AG09319 (cell line): Measurements from ENCODE around the gene TOMM20.

Experiments
- DNase-seq: peaks from one replicate; pipeline ENCODE4 v3.0.0-alpha.2; 2010; ENCODE audit warnings: low read depth; ENCODE audit errors: extremely low read depth
- TF ChIP-seq, protein P1 (sequence below): IDR thresholded peaks from 2 replicates; pipeline ENCODE4 v1.5.1; 2011; ENCODE audit warnings: low read depth, mild to moderate bottlenecking, inconsistent platforms, low read length, moderate library complexity

The TOMM20 gene

DNA sequence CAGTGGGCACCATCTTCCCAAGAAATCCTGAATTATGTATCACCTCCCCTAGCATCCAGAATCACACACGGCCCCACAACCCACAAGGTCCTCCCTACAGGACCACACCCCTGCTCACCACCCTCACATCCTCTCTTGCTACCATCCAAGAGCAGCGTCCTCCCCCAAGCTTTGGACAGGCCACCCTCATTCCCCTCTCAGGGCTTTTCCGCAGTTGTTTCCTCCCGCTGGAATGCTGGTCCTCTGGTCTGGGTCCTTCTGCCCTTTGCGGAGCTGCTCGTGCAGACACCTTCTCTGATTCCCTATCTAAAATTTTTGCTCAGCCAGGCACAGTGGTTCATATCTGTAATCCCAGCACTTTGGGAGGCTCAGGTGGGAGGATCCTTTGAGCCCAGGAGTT lies 56.5 kb downstream of the TOMM20 start:
- DNase-seq = no peak
- TF ChIP-seq, protein P1, sequence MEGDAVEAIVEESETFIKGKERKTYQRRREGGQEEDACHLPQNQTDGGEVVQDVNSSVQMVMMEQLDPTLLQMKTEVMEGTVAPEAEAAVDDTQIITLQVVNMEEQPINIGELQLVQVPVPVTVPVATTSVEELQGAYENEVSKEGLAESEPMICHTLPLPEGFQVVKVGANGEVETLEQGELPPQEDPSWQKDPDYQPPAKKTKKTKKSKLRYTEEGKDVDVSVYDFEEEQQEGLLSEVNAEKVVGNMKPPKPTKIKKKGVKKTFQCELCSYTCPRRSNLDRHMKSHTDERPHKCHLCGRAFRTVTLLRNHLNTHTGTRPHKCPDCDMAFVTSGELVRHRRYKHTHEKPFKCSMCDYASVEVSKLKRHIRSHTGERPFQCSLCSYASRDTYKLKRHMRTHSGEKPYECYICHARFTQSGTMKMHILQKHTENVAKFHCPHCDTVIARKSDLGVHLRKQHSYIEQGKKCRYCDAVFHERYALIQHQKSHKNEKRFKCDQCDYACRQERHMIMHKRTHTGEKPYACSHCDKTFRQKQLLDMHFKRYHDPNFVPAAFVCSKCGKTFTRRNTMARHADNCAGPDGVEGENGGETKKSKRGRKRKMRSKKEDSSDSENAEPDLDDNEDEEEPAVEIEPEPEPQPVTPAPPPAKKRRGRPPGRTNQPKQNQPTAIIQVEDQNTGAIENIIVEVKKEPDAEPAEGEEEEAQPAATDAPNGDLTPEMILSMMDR = no peak

DNA sequence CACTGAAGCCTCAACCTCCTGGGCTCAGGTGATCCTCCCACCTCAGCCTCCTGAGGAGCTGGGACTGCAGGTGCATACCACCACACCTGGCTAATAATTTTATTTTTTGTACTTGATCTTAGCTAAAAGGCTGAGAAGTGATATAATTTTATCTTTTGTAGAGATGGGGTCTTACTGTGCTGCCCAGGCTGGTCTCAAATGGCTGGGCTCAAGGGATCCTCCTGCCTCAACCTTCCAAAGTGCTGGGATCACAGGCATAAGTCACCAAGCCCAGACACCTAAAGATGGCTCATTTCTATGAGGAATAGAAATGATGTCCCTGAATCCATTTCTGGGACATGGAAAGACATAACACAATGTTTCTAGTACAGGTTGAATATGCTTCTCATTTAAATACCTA lies 57.8 kb downstream of the TOMM20 start:
- no peak for DNase-seq
- TF ChIP-seq, protein P1 = no peak

DNA sequence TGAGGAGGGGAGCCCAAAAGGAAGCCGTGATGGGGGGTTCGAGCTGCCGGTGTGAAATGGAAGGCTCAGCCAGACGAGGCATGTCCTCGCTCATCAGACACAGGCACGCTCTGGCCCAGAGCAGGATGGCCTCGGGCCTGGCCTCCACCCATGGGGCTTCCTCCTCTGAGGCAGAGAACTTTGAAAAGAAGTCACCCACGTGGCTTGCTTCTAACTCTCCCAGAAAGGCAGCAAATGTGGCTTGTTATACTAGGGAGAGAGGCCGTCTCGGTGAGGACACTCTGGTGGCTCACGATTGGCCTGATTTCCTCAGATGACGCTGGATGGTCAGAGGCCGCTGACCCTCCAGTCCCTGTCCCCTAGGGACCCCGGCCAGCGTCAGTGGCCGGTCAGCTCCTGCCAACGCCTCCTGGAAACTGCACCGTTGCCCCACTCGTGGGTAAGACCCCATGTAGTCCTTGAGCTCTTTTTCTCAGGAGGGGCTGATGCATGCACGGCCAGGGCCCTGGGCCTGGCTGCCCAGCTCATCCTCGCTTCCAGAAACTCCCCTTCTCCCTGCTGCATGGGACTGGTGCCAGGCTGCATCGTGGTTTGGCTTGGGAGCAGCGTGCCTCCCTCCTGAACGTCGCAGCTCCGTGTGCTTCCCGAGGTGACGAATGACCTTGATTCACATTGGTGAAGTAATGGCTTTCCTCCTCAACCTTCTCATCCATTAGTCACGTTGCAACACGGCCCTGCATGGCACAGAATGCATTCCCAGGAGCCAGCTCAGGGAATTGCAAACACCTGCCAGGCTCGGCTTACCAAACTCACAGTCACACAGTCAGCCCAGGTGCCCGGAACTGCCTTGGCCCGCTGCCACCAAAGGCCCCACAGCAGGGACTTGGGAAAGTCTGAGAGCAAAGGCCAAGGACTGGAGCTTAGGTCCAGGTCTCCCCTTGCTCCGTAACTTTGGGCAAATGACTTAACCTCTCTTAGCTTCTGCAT lies 58.8 kb downstream of the TOMM20 start:
- TF ChIP-seq, protein P1 = no peak
- no peak for DNase-seq

DNA sequence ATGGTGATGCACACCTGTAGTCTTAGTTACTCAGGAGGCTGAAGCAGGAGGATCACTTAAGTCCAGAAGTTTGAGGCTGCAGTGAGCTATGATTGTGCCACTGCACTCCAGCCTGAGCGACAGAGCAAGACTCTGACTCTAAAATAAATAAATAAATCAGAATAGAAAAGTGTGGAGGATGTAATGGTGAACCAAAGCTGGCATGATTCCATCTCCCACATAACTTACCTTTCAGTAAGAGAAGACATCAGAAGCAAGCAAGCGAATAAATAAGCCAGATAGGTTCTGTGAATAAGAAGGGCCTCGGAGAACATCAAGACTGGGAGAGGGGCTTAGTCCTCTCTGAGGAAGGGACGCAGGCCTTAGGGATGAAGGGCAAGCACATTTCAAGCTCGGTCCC lies 59.5 kb downstream of the TOMM20 start:
- TF ChIP-seq, protein P1 = no peak
- no peak for DNase-seq

DNA sequence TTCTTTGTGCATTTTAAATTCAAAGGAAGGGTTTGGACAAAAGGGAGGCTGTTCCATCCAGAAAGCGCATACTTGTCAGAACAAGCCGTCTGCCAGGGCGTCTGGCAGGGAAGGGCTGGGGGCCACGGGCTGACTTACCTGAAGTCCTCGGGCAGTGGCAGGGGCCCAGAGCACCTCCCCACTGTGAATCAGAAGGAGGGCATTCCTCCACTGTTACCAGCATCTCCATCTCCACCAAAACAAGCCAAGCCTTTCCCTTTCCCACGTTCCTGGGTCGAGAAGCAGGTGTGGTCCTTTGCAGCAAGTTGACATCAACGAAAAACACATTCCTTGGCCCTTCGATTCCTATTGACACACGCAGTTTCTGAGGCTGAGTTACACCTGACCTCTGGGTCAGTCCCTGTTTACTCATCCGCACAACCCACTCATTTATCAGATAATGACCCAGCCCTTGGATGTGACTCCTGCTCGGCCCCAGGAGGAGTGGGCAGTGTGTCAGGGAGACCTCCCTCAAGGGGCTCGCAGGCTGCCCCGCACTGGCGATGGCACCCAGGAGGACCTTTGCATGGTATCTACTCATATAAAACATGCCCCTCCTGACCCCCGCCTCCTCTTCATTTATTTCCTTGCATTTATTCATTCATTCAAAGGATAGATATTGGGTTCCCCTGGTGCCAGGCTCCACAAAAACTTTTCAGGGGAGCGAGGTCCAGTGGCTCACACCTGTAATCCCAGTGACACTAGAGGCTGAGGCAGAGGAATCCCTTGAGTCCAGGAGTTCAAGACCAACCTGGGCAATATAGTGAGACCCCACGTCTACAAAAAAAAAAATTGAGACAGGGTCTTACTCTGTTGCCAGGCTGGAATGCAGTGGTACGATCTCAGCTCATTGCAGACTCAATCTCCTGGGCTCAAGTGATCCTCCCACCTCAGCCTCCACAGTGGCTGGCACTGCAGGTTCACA lies 60.2 kb downstream of the TOMM20 start:
- TF ChIP-seq, protein P1 = no peak
- no peak for DNase-seq

DNA sequence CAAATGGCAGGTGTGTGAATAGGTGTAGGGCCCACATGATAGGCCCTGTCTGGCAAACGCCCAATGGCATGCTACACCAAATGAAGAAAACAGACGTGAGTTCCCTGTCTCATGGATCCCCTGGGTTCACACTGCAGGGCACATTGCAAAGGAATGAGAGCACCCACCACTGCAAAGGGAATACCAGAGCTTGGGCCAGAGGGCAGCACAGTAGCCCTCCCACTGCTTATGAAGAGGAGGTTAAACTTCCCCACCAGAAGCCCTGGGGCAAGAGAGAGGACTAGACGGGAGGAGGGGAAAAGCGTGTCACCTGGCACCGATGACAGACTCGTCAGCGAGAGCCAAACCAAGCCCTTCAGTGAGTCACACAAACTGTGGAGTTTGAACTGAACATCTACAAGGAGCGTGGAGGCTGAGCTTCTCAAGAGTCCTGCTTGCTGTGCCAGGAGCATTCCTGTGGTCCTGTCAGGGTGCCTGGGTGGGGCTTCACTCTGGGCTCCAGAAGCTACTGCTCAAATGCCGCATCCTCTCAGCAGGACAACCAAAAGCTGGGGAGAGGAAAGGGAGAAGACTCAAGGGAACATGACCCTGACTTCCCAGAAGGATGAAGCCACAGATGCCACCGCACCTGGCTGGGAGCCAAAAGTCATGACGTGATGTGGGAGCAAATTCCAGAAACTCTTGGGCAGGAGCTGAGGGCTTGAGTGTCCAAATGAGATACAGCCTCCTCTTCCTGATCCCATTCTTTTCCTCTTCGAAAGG lies 61.1 kb downstream of the TOMM20 start:
- DNase-seq = peak; percentile 95
- TF ChIP-seq, protein P1 = no peak
